Measurements from ENCODE around the gene RNFT2.

GRCh38 chr12:116808113-116809105 is 70.3 kb downstream of the RNFT2 start:
- no peak for TF ChIP-seq CTCF (IDR thresholded peaks at IDR 0.05)
- no peak for TF ChIP-seq SIN3A (IDR thresholded peaks at IDR 0.05; ENCODE audit: borderline replicate concordance, insufficient read depth, low read depth, low read length)
- no peak for TF ChIP-seq POLR2AphosphoS5 (IDR thresholded peaks at IDR 0.05; ENCODE audit: low read depth, low read length)

Measured in Panc1 (cell line).